Hematopoietic multipotent progenitor cell treated with erythropoietin and hydrocortisone succinate and interleukin-3 and kit ligand, for 4 days (in vitro differentiated cells): ENCODE results near the gene CELSR1.
A peak's percentile ranks its signal among the peaks of the same experiment; 100 is the strongest.

Experiments used
- DNase-seq: peaks from one replicate; pipeline ENCODE4 v3.0.0-alpha.2; 2015

CELSR1 gene

GRCh38 chr22:46346680-46347405 is 190.6 kb downstream of the CELSR1 start:
- no peak for DNase-seq

- no peak for DNase-seq
Measured at GRCh38 chr22:46340676-46341075, 196.7 kb downstream of the CELSR1 start.

- DNase-seq = no peak
Measured at GRCh38 chr22:46339956-46340355, 197.5 kb downstream of the CELSR1 start.

- DNase-seq = no peak
Measured at GRCh38 chr22:46338636-46339035, 198.8 kb downstream of the CELSR1 start.

GRCh38 chr22:46337870-46338269 is 199.6 kb downstream of the CELSR1 start:
- DNase-seq = no peak

GRCh38 chr22:46336119-46337078 is 201.0 kb downstream of the CELSR1 start:
- DNase-seq = peak; percentile 42

- peak; percentile 95 for DNase-seq
Measured at GRCh38 chr22:46335201-46336118, 202.0 kb downstream of the CELSR1 start, which contains the start of gene TRMU. TSS of gene TRMU (plus strand) at chr22:46335714. CDS start at chr22:46335765, 51 bp downstream.

GRCh38 chr22:46331496-46331895 is 205.9 kb downstream of the CELSR1 start:
- no peak for DNase-seq

GRCh38 chr22:46330426-46330825 is 207.0 kb downstream of the CELSR1 start:
- no peak for DNase-seq

GRCh38 chr22:46329616-46330015 is 207.8 kb downstream of the CELSR1 start:
- no peak for DNase-seq

- DNase-seq = no peak
Measured at GRCh38 chr22:46328797-46329196, 208.6 kb downstream of the CELSR1 start.

GRCh38 chr22:46327691-46328465 is 209.5 kb downstream of the CELSR1 start:
- DNase-seq = no peak

- DNase-seq = no peak
Measured at GRCh38 chr22:46326066-46326680, 211.2 kb downstream of the CELSR1 start.

- no peak for DNase-seq
Measured at GRCh38 chr22:46323162-46323561, 214.3 kb downstream of the CELSR1 start.

- no peak for DNase-seq
Measured at GRCh38 chr22:46322711-46323110, 214.7 kb downstream of the CELSR1 start.

- DNase-seq = no peak
Measured at GRCh38 chr22:46320716-46321386, 216.6 kb downstream of the CELSR1 start.

GRCh38 chr22:46320166-46320710 is 217.2 kb downstream of the CELSR1 start:
- DNase-seq = no peak

GRCh38 chr22:46319319-46319718 is 218.1 kb downstream of the CELSR1 start:
- no peak for DNase-seq

GRCh38 chr22:46318576-46318975 is 218.8 kb downstream of the CELSR1 start:
- DNase-seq = no peak

- no peak for DNase-seq
Measured at GRCh38 chr22:46317646-46318045, 219.8 kb downstream of the CELSR1 start.

- no peak for DNase-seq
Measured at GRCh38 chr22:46315976-46316375, 221.4 kb downstream of the CELSR1 start.
